ENCODE data around the gene C1orf105. TPM values are rescaled to one million over a fixed set of nuclear protein-coding genes. Genes with fewer than 3 reads are reported as not detected.

Gene C1orf105
- total RNA-seq, 1 experiment from 2014 or later = not detected

DNA sequence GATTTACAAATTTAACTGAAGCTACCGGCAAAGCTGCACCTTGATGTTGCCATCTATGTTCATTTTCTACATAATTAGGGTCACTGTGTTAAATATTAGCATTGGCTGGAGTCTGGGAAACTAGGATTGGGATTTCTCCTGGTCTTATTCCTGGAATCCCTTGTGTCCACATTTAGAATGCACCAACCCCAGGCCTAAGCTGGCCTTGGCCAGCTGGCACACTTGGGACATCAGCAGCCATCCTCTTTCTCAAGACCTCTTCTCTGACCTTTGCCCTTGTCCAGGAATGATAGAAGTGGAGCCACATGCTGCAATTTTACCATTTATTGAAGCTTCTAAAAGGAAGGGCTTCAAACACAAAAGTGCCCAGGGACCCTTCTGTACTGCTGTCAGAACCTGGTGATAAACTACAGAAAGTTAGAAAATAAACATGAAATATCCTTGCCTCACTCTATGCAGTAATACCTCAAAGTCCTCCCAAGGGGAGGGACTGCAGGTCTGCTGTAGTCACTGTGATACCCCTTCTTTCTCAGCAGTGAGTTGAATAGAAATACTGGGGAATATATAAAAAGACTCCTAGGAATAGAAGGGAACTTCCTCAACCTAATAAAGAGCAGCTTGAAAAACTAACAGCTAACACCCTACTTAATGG, 37.1 kb downstream of the C1orf105 start:
- peaks cover 8% of the 10 kb centered on the region for H3K4me1 Mint-ChIP-seq
- ChIA-PET POLR2A (no interaction called here), CTCF (no interaction called here)
- no peaks in the 10 kb centered on the region for H3K9me3 Mint-ChIP-seq
- DNase-seq (ENCODE audit: low spot score) = no peak
- no peak overlapping the region for H3K4me3 Mint-ChIP-seq
- H3K36me3 Mint-ChIP-seq = no peaks in the 10 kb centered on the region
- TF ChIP-seq GRHL2 (CRISPR knock-in tag; IDR thresholded peaks at IDR 0.05; ENCODE audit: insufficient replicate concordance, severe bottlenecking) = no peak
- TF ChIP-seq GABPB1 (CRISPR knock-in tag; IDR thresholded peaks at IDR 0.05) = no peak
- TF ChIP-seq HMGA2 (CRISPR knock-in tag; IDR thresholded peaks at IDR 0.05) = no peak
- TF ChIP-seq, protein P1, sequence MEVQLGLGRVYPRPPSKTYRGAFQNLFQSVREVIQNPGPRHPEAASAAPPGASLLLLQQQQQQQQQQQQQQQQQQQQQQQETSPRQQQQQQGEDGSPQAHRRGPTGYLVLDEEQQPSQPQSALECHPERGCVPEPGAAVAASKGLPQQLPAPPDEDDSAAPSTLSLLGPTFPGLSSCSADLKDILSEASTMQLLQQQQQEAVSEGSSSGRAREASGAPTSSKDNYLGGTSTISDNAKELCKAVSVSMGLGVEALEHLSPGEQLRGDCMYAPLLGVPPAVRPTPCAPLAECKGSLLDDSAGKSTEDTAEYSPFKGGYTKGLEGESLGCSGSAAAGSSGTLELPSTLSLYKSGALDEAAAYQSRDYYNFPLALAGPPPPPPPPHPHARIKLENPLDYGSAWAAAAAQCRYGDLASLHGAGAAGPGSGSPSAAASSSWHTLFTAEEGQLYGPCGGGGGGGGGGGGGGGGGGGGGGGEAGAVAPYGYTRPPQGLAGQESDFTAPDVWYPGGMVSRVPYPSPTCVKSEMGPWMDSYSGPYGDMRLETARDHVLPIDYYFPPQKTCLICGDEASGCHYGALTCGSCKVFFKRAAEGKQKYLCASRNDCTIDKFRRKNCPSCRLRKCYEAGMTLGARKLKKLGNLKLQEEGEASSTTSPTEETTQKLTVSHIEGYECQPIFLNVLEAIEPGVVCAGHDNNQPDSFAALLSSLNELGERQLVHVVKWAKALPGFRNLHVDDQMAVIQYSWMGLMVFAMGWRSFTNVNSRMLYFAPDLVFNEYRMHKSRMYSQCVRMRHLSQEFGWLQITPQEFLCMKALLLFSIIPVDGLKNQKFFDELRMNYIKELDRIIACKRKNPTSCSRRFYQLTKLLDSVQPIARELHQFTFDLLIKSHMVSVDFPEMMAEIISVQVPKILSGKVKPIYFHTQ (CRISPR knock-in tag; IDR thresholded peaks at IDR 0.05) = no peak
- TF ChIP-seq, protein P2, sequence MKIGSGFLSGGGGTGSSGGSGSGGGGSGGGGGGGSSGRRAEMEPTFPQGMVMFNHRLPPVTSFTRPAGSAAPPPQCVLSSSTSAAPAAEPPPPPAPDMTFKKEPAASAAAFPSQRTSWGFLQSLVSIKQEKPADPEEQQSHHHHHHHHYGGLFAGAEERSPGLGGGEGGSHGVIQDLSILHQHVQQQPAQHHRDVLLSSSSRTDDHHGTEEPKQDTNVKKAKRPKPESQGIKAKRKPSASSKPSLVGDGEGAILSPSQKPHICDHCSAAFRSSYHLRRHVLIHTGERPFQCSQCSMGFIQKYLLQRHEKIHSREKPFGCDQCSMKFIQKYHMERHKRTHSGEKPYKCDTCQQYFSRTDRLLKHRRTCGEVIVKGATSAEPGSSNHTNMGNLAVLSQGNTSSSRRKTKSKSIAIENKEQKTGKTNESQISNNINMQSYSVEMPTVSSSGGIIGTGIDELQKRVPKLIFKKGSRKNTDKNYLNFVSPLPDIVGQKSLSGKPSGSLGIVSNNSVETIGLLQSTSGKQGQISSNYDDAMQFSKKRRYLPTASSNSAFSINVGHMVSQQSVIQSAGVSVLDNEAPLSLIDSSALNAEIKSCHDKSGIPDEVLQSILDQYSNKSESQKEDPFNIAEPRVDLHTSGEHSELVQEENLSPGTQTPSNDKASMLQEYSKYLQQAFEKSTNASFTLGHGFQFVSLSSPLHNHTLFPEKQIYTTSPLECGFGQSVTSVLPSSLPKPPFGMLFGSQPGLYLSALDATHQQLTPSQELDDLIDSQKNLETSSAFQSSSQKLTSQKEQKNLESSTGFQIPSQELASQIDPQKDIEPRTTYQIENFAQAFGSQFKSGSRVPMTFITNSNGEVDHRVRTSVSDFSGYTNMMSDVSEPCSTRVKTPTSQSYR (CRISPR knock-in tag; IDR thresholded peaks at IDR 0.05) = no peak
- no peak for TF ChIP-seq NFATC4 (CRISPR knock-in tag; IDR thresholded peaks at IDR 0.05)
- TF ChIP-seq, protein P3, sequence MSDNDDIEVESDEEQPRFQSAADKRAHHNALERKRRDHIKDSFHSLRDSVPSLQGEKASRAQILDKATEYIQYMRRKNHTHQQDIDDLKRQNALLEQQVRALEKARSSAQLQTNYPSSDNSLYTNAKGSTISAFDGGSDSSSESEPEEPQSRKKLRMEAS (CRISPR knock-in tag; IDR thresholded peaks at IDR 0.05) = no peak
- TF ChIP-seq, protein P4, sequence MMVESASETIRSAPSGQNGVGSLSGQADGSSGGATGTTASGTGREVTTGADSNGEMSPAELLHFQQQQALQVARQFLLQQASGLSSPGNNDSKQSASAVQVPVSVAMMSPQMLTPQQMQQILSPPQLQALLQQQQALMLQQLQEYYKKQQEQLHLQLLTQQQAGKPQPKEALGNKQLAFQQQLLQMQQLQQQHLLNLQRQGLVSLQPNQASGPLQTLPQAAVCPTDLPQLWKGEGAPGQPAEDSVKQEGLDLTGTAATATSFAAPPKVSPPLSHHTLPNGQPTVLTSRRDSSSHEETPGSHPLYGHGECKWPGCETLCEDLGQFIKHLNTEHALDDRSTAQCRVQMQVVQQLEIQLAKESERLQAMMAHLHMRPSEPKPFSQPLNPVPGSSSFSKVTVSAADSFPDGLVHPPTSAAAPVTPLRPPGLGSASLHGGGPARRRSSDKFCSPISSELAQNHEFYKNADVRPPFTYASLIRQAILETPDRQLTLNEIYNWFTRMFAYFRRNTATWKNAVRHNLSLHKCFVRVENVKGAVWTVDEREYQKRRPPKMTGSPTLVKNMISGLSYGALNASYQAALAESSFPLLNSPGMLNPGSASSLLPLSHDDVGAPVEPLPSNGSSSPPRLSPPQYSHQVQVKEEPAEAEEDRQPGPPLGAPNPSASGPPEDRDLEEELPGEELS (CRISPR knock-in tag; IDR thresholded peaks at IDR 0.05) = no peak
- no peak for TF ChIP-seq ESRRA (CRISPR knock-in tag; IDR thresholded peaks at IDR 0.05; ENCODE audit: borderline replicate concordance)
- TF ChIP-seq, protein P5, sequence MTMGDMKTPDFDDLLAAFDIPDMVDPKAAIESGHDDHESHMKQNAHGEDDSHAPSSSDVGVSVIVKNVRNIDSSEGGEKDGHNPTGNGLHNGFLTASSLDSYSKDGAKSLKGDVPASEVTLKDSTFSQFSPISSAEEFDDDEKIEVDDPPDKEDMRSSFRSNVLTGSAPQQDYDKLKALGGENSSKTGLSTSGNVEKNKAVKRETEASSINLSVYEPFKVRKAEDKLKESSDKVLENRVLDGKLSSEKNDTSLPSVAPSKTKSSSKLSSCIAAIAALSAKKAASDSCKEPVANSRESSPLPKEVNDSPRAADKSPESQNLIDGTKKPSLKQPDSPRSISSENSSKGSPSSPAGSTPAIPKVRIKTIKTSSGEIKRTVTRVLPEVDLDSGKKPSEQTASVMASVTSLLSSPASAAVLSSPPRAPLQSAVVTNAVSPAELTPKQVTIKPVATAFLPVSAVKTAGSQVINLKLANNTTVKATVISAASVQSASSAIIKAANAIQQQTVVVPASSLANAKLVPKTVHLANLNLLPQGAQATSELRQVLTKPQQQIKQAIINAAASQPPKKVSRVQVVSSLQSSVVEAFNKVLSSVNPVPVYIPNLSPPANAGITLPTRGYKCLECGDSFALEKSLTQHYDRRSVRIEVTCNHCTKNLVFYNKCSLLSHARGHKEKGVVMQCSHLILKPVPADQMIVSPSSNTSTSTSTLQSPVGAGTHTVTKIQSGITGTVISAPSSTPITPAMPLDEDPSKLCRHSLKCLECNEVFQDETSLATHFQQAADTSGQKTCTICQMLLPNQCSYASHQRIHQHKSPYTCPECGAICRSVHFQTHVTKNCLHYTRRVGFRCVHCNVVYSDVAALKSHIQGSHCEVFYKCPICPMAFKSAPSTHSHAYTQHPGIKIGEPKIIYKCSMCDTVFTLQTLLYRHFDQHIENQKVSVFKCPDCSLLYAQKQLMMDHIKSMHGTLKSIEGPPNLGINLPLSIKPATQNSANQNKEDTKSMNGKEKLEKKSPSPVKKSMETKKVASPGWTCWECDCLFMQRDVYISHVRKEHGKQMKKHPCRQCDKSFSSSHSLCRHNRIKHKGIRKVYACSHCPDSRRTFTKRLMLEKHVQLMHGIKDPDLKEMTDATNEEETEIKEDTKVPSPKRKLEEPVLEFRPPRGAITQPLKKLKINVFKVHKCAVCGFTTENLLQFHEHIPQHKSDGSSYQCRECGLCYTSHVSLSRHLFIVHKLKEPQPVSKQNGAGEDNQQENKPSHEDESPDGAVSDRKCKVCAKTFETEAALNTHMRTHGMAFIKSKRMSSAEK (CRISPR knock-in tag; IDR thresholded peaks at IDR 0.05; ENCODE audit: borderline replicate concordance) = no peak
- TF ChIP-seq, protein P6, sequence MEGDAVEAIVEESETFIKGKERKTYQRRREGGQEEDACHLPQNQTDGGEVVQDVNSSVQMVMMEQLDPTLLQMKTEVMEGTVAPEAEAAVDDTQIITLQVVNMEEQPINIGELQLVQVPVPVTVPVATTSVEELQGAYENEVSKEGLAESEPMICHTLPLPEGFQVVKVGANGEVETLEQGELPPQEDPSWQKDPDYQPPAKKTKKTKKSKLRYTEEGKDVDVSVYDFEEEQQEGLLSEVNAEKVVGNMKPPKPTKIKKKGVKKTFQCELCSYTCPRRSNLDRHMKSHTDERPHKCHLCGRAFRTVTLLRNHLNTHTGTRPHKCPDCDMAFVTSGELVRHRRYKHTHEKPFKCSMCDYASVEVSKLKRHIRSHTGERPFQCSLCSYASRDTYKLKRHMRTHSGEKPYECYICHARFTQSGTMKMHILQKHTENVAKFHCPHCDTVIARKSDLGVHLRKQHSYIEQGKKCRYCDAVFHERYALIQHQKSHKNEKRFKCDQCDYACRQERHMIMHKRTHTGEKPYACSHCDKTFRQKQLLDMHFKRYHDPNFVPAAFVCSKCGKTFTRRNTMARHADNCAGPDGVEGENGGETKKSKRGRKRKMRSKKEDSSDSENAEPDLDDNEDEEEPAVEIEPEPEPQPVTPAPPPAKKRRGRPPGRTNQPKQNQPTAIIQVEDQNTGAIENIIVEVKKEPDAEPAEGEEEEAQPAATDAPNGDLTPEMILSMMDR (IDR thresholded peaks at IDR 0.05) = no peak
- TF ChIP-seq, protein P7, sequence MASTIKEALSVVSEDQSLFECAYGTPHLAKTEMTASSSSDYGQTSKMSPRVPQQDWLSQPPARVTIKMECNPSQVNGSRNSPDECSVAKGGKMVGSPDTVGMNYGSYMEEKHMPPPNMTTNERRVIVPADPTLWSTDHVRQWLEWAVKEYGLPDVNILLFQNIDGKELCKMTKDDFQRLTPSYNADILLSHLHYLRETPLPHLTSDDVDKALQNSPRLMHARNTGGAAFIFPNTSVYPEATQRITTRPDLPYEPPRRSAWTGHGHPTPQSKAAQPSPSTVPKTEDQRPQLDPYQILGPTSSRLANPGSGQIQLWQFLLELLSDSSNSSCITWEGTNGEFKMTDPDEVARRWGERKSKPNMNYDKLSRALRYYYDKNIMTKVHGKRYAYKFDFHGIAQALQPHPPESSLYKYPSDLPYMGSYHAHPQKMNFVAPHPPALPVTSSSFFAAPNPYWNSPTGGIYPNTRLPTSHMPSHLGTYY (CRISPR knock-in tag; IDR thresholded peaks at IDR 0.05) = no peak
- H3K27me3 Mint-ChIP-seq (ENCODE audit: low read depth) = no peaks in the 10 kb centered on the region; the same call in 1 of the 2 replicates
- H3K27ac Mint-ChIP-seq = no peak overlapping the region
- no peak for ATAC-seq
